ENCODE data around the gene SUCLG2. TPM values are rescaled to one million over a fixed set of nuclear protein-coding genes. Genes with fewer than 3 reads are reported as not detected.

Gene SUCLG2
- total RNA-seq, 2 experiments from 2014 or later: 28.3 to 44.7 TPM

- ChIA-PET POLR2A (interaction anchor here (0.8 kb wide), 1 partner anchor 320 kb away, joined by 3 read pairs; no protein-coding TSS in a partner anchor), CTCF (ENCODE audit: unreplicated experiment) (no interaction called here)
- H3K4me2 ChIP-seq (ENCODE audit: low read length): no peak overlapping the region
- no peak overlapping the region for H2AFZ ChIP-seq (ENCODE audit: low read length)
- no peaks in the 10 kb centered on the region for H3K79me2 ChIP-seq (ENCODE audit: insufficient read depth, low read depth, low read length)
- no peaks in the 10 kb centered on the region for H3K9me2 ChIP-seq (ENCODE audit: insufficient read depth, low read length)
- H3K27ac ChIP-seq (ENCODE audit: low read depth, low read length, poor library complexity, severe bottlenecking): no peak overlapping the region
- H3K4me3 ChIP-seq (ENCODE audit: low read depth, low read length, poor library complexity, severe bottlenecking): no peak overlapping the region
- peaks cover 13% of the 10 kb centered on the region for H3K36me3 ChIP-seq (ENCODE audit: insufficient read depth, low read length)
- DNase-seq (ENCODE audit: low spot score): no peak
- no peaks in the 10 kb centered on the region for H3K9me3 ChIP-seq (ENCODE audit: low read length)
- no TSS peak for BruUV-seq (replicated peaks)
- intact Hi-C loops (cut with micrococcal nuclease; ENCODE audit: unreplicated experiment): no loop called here
- no peaks in the 10 kb centered on the region for H4K20me1 ChIP-seq (ENCODE audit: insufficient read depth, low read length)
- TF ChIP-seq EZH2phosphoT487 (IDR thresholded peaks at IDR 0.05; ENCODE audit: borderline replicate concordance, low read depth, low read length): no peak
- no peak for TF ChIP-seq CTCF (conservative IDR thresholded peaks at IDR 0.05; ENCODE audit: low read length)
- no peaks in the 10 kb centered on the region for H3K4me1 ChIP-seq (ENCODE audit: insufficient read depth, low read length, poor library complexity, severe bottlenecking)
Measured at GRCh38 chr3:67400476-67400875, 253.9 kb downstream of the SUCLG2 start.

GRCh38 chr3:67389176-67389575 is 265.2 kb downstream of the SUCLG2 start:
- H3K27ac ChIP-seq (ENCODE audit: low read depth, low read length, poor library complexity, severe bottlenecking): no peak overlapping the region
- intact Hi-C loops (cut with micrococcal nuclease; ENCODE audit: unreplicated experiment): loop anchor here (10.0 kb wide), 2 partner anchors 216 to 454 kb away; no protein-coding TSS in a partner anchor

More at GRCh38 chr3:67389176-67389575, 265.2 kb downstream of the SUCLG2 start:
- no peaks in the 10 kb centered on the region for H3K9me2 ChIP-seq (ENCODE audit: insufficient read depth, low read length)
- TF ChIP-seq CTCF (conservative IDR thresholded peaks at IDR 0.05; ENCODE audit: low read length) (no peak), EZH2phosphoT487 (IDR thresholded peaks at IDR 0.05; ENCODE audit: borderline replicate concordance, low read depth, low read length) (no peak)
- peaks cover 6% of the 10 kb centered on the region; the same call in 1 of the 2 replicates for H3K36me3 ChIP-seq (ENCODE audit: insufficient read depth, low read length)
- H3K79me2 ChIP-seq (ENCODE audit: insufficient read depth, low read depth, low read length): no peaks in the 10 kb centered on the region
- DNase-seq (ENCODE audit: low spot score): no peak
- no peak overlapping the region for H3K4me3 ChIP-seq (ENCODE audit: low read depth, low read length, poor library complexity, severe bottlenecking)
- BruUV-seq (replicated peaks): no TSS peak
- no peak overlapping the region for H3K4me2 ChIP-seq (ENCODE audit: low read length)
- H4K20me1 ChIP-seq (ENCODE audit: insufficient read depth, low read length): no peaks in the 10 kb centered on the region
- peaks cover 10% of the 10 kb centered on the region for H3K4me1 ChIP-seq (ENCODE audit: insufficient read depth, low read length, poor library complexity, severe bottlenecking)
- ChIA-PET POLR2A (interaction anchor here (0.7 kb wide), 1 partner anchor 36 kb away, joined by 5 read pairs; no protein-coding TSS in a partner anchor), CTCF (ENCODE audit: unreplicated experiment) (no interaction called here)
- no peak overlapping the region for H2AFZ ChIP-seq (ENCODE audit: low read length)
- H3K9me3 ChIP-seq (ENCODE audit: low read length): no peaks in the 10 kb centered on the region

Data from OCI-LY7 (cell line).